ENCODE data around the gene CYP19A1. TPM values are rescaled to one million over a fixed set of nuclear protein-coding genes. Genes with fewer than 3 reads are reported as not detected.

CYP19A1 gene
- total RNA-seq, 1 donor from 2014 or later, result 0.95 TPM

- no peak for DNase-seq
- intact Hi-C loops (cut with DNase I), result no loop called here
- H3K36me3 ChIP-seq, result no peaks in the 10 kb centered on the region
- no peak for ATAC-seq
- no peaks in the 10 kb centered on the region for H3K9me3 ChIP-seq
- no peak for TF ChIP-seq CTCF (IDR thresholded peaks at IDR 0.05)
- peaks cover 7% of the 10 kb centered on the region for H3K4me1 ChIP-seq
- no peak overlapping the region for H3K4me3 ChIP-seq
- H3K27ac ChIP-seq, result no peak overlapping the region
- H3K27me3 ChIP-seq (ENCODE audit: low read depth), result peaks cover 5% of the 10 kb centered on the region
Measured at GRCh38 chr15:51280838-51281237, 57.6 kb downstream of the CYP19A1 start.

GRCh38 chr15:51279391-51279790, 59.0 kb downstream of the CYP19A1 start:
- intact Hi-C loops (cut with DNase I), result loop anchor here (5.0 kb wide), 1 partner anchor 103 kb away; no protein-coding TSS in a partner anchor
- no peak overlapping the region for H3K4me3 ChIP-seq
- DNase-seq (no peak), ATAC-seq (no peak)
- no peaks in the 10 kb centered on the region for H3K36me3 ChIP-seq
- H3K27me3 ChIP-seq (ENCODE audit: low read depth), result peaks cover 5% of the 10 kb centered on the region
- peaks cover 7% of the 10 kb centered on the region for H3K4me1 ChIP-seq
- no peaks in the 10 kb centered on the region for H3K9me3 ChIP-seq
- H3K27ac ChIP-seq, result no peak overlapping the region
- TF ChIP-seq CTCF (IDR thresholded peaks at IDR 0.05), result no peak

- no peak overlapping the region for H3K4me3 ChIP-seq
- intact Hi-C loops (cut with DNase I), result loop anchor here (5.0 kb wide), 1 partner anchor 105 kb away; no protein-coding TSS in a partner anchor
Measured at GRCh38 chr15:51277101-51277500, 61.3 kb downstream of the CYP19A1 start.

GRCh38 chr15:51274956-51275355, 63.4 kb downstream of the CYP19A1 start:
- Histone ChIP-seq H3K36me3 (no peaks in the 10 kb centered on the region), H3K27ac (no peak overlapping the region), H3K9me3 (no peaks in the 10 kb centered on the region), H3K27me3 (ENCODE audit: low read depth) (peaks cover 5% of the 10 kb centered on the region), H3K4me1 (no peaks in the 10 kb centered on the region), H3K4me3 (no peak overlapping the region)
- DNase-seq, result no peak
- no peak for TF ChIP-seq CTCF (IDR thresholded peaks at IDR 0.05)
- intact Hi-C loops (cut with DNase I), result loop anchor here (5.0 kb wide), 1 partner anchor 107 kb away; no protein-coding TSS in a partner anchor
- ATAC-seq, result no peak

More at GRCh38 chr15:51277101-51277500, 61.3 kb downstream of the CYP19A1 start:
- Histone ChIP-seq H3K4me1 (no peaks in the 10 kb centered on the region), H3K27me3 (ENCODE audit: low read depth) (peaks cover 5% of the 10 kb centered on the region), H3K27ac (no peak overlapping the region), H3K9me3 (no peaks in the 10 kb centered on the region), H3K36me3 (no peaks in the 10 kb centered on the region)
- DNase-seq (no peak), ATAC-seq (no peak)
- no peak for TF ChIP-seq CTCF (IDR thresholded peaks at IDR 0.05)

GRCh38 chr15:51270706-51271105, 67.7 kb downstream of the CYP19A1 start:
- no peak for TF ChIP-seq CTCF (IDR thresholded peaks at IDR 0.05)

More at GRCh38 chr15:51270706-51271105, 67.7 kb downstream of the CYP19A1 start:
- no peaks in the 10 kb centered on the region for H3K9me3 ChIP-seq
- DNase-seq, result no peak
- H3K4me1 ChIP-seq, result peaks cover 12% of the 10 kb centered on the region
- ATAC-seq, result peak in 1 of 2 donors; percentile 23
- H3K27me3 ChIP-seq (ENCODE audit: low read depth), result peaks cover 10% of the 10 kb centered on the region
- no peaks in the 10 kb centered on the region for H3K36me3 ChIP-seq
- H3K4me3 ChIP-seq, result no peak overlapping the region
- H3K27ac ChIP-seq, result no peak overlapping the region
- intact Hi-C loops (cut with DNase I), result no loop called here

Measured in lower lobe of right lung (tissue), 2 donors.